ENCODE data around the gene C2CD4D. TPM values are rescaled to one million over a fixed set of nuclear protein-coding genes. Genes with fewer than 3 reads are reported as not detected.

C2CD4D gene
- total and polyA plus RNA-seq, 2 donors (not counting 1 experiment from before 2014, with no cell fraction given) = not detected

GRCh38 chr1:151814971-151815545 lies 24.6 kb downstream of the C2CD4D start:
- Histone ChIP-seq H3K27ac (ENCODE audit: insufficient read depth, low read length) (no peak overlapping the region), H3K79me2 (ENCODE audit: control insufficient read depth, insufficient read depth, low read length) (no peaks in the 10 kb centered on the region), H3K9ac (ENCODE audit: insufficient read depth, low read length) (no peak overlapping the region), H3K4me2 (ENCODE audit: extremely low read depth, insufficient read depth, low read length) (no peak overlapping the region), H2AFZ (ENCODE audit: low read length) (no peak overlapping the region), H3K27me3 (ENCODE audit: control insufficient read depth, insufficient read depth, low read length) (peaks cover 22% of the 10 kb centered on the region), H3K4me1 (ENCODE audit: control insufficient read depth, extremely low read depth, insufficient read depth, low read length) (no peaks in the 10 kb centered on the region), H3K9me3 (ENCODE audit: control insufficient read depth, insufficient read depth, low read depth, low read length) (no peaks in the 10 kb centered on the region), H4K20me1 (ENCODE audit: control insufficient read depth, extremely low read depth, insufficient read depth, low read length) (no peaks in the 10 kb centered on the region), H3K36me3 (ENCODE audit: control insufficient read depth, insufficient read depth, low read length) (no peaks in the 10 kb centered on the region), H3K4me3 (replicated peaks in 1 of 4; ENCODE audit: control extremely low read depth in 1 of 4, insufficient read depth in 1 of 4, low read depth in 3 of 4, low read length in 4 of 4) (no peak overlapping the region)
- TF ChIP-seq EZH2 (IDR thresholded peaks at IDR 0.05; ENCODE audit: low read length, missing control alignments) = no peak
- no peak for TF ChIP-seq CTCF (conservative IDR thresholded peaks at IDR 0.05 in 1 of 2, IDR thresholded peaks at IDR 0.05 in 1 of 2; ENCODE audit: low read depth in 1 of 2, low read length in 2 of 2)
- no peak for DNase-seq (ENCODE audit: low read depth in 2 of 2)

GRCh38 chr1:151814426-151814825 lies 25.2 kb downstream of the C2CD4D start:
- no peak for DNase-seq (ENCODE audit: low read depth in 2 of 2)
- Histone ChIP-seq H3K27me3 (ENCODE audit: control insufficient read depth, insufficient read depth, low read length) (peaks cover 22% of the 10 kb centered on the region), H3K79me2 (ENCODE audit: control insufficient read depth, insufficient read depth, low read length) (no peaks in the 10 kb centered on the region), H3K9me3 (ENCODE audit: control insufficient read depth, insufficient read depth, low read depth, low read length) (no peaks in the 10 kb centered on the region), H3K4me2 (ENCODE audit: extremely low read depth, insufficient read depth, low read length) (no peak overlapping the region), H3K9ac (ENCODE audit: insufficient read depth, low read length) (no peak overlapping the region), H3K4me3 (replicated peaks in 1 of 4; ENCODE audit: control extremely low read depth in 1 of 4, insufficient read depth in 1 of 4, low read depth in 3 of 4, low read length in 4 of 4) (no peak overlapping the region), H3K36me3 (ENCODE audit: control insufficient read depth, insufficient read depth, low read length) (no peaks in the 10 kb centered on the region), H3K27ac (ENCODE audit: insufficient read depth, low read length) (no peak overlapping the region), H3K4me1 (ENCODE audit: control insufficient read depth, extremely low read depth, insufficient read depth, low read length) (no peaks in the 10 kb centered on the region), H2AFZ (ENCODE audit: low read length) (no peak overlapping the region), H4K20me1 (ENCODE audit: control insufficient read depth, extremely low read depth, insufficient read depth, low read length) (no peaks in the 10 kb centered on the region)
- TF ChIP-seq CTCF (conservative IDR thresholded peaks at IDR 0.05 in 1 of 2, IDR thresholded peaks at IDR 0.05 in 1 of 2; ENCODE audit: low read depth in 1 of 2, low read length in 2 of 2) = no peak

GRCh38 chr1:151813271-151813977 lies 26.2 kb downstream of the C2CD4D start:
- DNase-seq (ENCODE audit: low read depth in 2 of 2) = no peak
- Histone ChIP-seq H3K79me2 (ENCODE audit: control insufficient read depth, insufficient read depth, low read length) (no peaks in the 10 kb centered on the region), H3K9me3 (ENCODE audit: control insufficient read depth, insufficient read depth, low read depth, low read length) (no peaks in the 10 kb centered on the region), H3K36me3 (ENCODE audit: control insufficient read depth, insufficient read depth, low read length) (no peaks in the 10 kb centered on the region), H3K4me2 (ENCODE audit: extremely low read depth, insufficient read depth, low read length) (no peak overlapping the region), H4K20me1 (ENCODE audit: control insufficient read depth, extremely low read depth, insufficient read depth, low read length) (no peaks in the 10 kb centered on the region), H3K9ac (ENCODE audit: insufficient read depth, low read length) (no peak overlapping the region), H3K27me3 (ENCODE audit: control insufficient read depth, insufficient read depth, low read length) (peaks cover 22% of the 10 kb centered on the region), H2AFZ (ENCODE audit: low read length) (no peak overlapping the region), H3K27ac (ENCODE audit: insufficient read depth, low read length) (no peak overlapping the region), H3K4me3 (replicated peaks in 1 of 4; ENCODE audit: control extremely low read depth in 1 of 4, insufficient read depth in 1 of 4, low read depth in 3 of 4, low read length in 4 of 4) (no peak overlapping the region), H3K4me1 (ENCODE audit: control insufficient read depth, extremely low read depth, insufficient read depth, low read length) (no peaks in the 10 kb centered on the region)
- TF ChIP-seq CTCF (conservative IDR thresholded peaks at IDR 0.05 in 1 of 2, IDR thresholded peaks at IDR 0.05 in 1 of 2; ENCODE audit: low read depth in 1 of 2, low read length in 2 of 2) (no peak), EZH2 (IDR thresholded peaks at IDR 0.05; ENCODE audit: low read length, missing control alignments) (no peak)
